CD4-positive, alpha-beta T cell treated with Interleukin-12 subunit alpha and Interleukin-12 subunit beta, for 1 hour (primary cell): ENCODE data around the gene PDGFB.

Source experiments
- DNase-seq: peaks from one replicate; pipeline ENCODE4 v3.0.0-alpha.2; 2020

Gene PDGFB

GRCh38 chr22:39244496-39245129 lies at the start of gene PDGFB:
TSS of gene PDGFB (minus strand) at chr22:39244982. CDS start at chr22:39243963, 1,019 bp downstream.
- peak; percentile 15 for DNase-seq

- DNase-seq = no peak
These were observed 49.1 kb upstream of the PDGFB start for GRCh38 chr22:39293766-39294368.

- no peak for DNase-seq
These were observed 47.8 kb upstream of the PDGFB start for GRCh38 chr22:39292561-39293074.

DNA sequence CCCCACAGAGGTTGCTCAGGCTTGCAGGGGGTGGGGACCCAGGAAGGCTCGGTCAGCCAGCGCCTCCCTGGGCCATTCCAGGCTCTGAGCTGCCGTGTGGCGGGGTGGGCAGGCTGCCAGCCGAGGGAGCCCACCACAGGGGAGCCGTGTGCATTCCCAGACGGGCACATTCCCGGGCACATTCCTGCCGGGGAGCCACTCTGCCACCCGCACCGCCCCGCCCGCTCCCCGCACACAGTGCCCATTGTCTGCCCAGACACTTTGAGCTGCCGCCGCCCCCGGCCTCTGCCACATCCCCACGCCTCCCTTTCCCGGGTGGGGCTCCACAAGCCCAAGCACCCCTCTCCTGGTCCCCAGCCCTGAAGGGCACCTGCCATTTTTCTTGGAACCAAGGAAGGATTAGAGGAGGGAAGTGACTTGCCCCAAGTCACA lies 47.3 kb upstream of the PDGFB start:
- no peak for DNase-seq

DNA sequence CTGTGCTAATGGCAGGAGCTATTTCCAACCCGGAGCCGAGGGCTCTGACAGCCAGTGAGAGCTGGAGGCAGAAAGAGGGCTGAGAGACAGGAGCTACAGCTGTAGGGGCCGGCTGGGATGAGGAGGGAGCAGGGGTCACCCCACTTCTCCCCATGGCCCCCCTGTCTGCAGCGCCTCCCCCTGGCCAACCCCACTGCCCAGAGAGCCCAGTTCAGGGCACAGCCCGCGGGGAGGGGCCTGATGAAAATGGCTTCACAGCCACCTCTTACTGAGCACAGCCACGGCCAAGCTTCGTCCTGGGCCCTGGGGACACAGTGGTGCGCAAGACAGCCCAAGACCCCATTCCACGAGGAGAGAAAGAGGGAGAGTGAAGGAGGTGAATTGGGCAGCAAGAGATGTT lies 46.7 kb upstream of the PDGFB start:
- no peak for DNase-seq

DNA sequence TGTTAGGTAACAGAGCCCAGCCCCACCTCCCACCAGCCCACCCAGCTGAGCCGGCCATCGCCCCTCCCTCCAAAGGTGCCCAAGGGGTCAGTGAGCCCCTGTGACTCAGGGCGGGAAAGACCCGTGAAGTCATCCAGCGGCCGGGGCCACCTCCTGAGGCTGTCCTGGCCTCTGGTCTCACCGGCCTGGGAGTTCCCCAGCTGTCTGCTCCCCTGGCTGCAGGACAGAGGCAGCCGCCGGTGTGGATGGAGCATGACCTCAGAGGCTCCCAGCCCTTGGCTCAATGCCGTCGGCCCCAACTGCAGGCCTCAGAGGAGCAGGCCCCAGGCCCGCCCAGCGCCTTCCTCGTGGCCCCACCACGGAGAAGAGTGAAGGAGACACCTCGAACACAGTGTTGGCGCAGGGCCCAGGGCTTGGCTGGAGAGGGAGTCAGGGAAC lies 46.0 kb upstream of the PDGFB start:
- DNase-seq = no peak

DNA sequence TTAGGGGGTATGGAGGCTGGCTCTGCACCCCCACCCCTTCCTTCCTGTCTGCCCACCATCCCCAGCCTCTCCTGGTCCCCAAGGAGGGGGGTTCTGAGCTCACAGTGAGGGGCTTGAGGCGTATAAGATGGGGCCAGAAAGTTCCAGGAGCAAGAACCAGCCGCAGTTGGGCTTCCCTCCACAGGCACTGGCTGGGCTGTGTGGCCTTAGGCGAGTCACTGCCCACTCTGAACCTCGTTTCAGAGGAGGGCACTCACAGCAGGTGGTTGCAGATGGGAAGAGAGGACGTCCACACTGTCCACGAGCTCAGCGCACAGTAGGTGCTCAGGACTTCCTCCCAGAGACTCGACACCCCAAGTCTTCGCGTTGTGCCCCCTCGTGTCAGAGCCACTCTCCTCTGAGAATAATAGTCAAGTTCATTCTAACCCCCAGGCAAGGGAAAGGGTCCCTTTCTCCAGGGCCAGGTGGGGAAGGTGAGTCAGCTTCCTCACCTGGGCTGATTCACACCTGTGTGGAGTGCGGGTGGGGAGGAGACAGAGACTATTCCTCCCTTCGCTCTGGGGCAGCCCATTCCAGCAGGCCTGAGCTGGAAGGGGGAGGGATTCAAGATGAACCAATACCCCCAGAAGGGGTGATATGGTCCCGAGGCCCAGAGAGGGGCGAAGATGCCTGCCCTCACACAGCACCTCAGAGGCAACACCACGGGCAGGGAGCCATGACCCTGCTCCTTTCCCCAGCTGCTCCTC lies 45.4 kb upstream of the PDGFB start:
- no peak for DNase-seq

DNA sequence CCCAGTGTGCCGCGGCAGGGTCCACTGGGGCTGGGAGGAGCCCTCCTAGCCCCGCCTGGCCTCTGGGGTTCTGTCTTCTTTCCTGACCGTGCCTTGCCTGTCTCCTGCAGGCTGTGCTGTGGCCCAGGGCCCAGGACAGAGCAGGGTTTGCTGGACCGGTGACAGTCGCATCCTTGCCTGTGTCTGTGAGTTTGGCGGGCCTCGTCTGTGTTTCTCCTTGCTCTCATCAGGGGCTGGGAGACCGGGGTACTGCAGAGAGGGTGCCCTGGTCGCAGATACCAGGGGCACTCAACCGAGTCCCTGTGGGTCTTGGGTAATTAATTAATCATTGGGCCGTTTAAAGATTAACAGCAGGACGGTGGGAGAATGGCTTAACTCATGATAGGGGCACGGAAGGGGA lies 44.8 kb upstream of the PDGFB start:
- no peak for DNase-seq

DNA sequence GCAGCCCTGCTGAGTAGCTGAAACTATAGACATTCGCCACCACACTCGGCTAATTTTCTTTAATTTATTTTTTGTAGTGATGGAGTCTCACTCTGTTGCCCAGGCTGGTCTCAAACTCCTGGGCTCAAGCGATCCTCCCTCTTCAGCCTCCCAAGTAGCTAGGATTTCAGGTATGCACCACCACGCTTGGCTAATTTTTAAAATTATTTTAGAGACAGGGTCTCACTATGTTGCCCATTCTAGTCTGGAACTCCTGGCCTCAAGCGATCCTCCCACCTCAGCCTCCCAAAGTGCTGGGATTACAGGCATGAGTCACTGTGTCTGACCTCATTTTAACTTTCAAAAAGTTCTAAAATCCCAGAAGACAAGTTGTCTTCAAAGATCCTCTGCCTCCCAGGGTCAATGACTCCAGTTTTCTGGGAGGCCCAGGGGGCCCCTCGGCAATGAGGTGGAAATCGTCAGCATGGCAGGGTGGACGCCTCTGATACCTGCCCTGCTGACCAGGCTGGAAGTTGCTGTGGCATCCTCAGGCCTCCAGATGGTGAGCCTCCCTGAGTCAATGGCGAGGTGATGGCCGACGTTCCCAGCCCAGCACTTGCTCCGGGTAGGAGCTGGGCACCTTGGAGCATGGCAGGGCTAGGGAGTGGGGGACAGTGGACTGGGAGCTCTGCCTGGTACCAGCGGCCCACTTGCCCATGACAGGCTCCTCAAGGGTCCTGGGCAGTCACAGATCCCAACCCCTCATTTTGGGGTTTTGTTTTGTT lies 43.5 kb upstream of the PDGFB start:
- no peak for DNase-seq

DNA sequence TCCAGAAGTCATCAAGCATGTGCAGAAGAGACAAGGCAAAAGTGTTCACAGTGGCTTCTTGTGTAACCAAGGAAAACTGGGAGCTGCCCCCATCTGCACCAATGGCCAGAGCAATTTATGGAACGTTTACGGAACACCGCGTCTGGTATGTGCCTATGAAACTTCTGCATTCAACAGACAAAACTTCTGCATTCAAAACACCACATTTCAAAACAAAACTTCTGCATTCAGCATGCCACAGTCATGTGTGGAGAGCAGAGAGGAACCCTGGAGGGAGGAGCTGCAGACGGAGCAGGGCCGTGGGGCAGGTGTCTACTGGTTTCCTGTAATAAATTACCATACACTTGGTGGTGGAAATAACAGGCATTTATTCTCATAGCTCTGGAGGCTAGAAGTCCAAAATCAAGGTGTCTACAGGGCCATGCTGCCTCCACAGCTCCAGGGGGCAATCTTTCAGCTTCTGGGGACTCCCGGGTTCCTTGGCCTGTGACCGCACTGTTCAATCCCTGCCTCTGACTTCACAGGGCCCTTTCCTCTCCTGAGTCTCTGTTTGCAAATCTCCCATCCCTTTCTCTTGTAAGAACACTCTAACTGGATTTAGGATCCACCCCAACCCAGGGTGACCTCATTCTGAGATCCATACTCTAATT lies 42.4 kb upstream of the PDGFB start:
- no peak for DNase-seq

- DNase-seq = no peak
These were observed 40.2 kb upstream of the PDGFB start for GRCh38 chr22:39284983-39285382.

DNA sequence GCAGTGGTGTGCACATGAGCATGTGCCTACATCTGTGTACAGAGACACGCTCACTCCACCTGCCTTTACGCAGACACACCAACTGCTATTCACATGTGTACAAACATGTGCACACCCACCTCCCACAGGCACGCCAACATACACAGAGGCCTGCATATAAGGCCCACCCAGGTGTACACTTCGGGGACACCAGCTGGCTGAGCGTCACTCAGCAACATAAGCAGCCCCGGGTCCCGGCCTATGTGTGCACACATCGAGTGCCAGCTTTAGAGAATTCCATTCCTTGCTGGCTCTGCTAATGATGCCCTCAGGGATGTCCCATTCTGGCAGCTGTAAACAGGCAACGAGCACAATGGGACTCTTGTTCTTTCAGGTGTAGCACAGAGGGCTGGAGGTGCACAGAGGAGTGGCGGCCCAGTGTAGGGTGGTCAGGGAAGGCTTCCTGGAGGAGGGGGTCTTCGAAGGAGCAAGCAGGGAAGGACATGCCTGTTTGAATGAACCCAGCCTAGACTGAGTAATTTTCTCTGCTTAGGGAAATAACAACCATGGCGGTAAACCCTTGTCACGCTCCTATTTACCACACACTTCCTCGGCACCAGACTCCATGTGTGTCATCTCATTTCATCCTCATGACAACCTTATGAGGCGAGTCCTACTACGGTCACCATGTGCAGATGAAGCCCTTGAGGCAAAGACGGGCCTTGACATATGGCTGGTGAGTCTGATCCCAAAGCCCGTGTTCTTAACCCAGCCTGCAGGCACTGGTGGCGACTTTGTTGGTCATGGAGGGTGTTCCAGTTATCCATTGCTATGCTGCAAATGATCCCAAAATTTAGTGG lies 39.6 kb upstream of the PDGFB start:
- DNase-seq = no peak

GRCh38 chr22:39283322-39284141 lies 38.8 kb upstream of the PDGFB start:
- DNase-seq = no peak

DNA sequence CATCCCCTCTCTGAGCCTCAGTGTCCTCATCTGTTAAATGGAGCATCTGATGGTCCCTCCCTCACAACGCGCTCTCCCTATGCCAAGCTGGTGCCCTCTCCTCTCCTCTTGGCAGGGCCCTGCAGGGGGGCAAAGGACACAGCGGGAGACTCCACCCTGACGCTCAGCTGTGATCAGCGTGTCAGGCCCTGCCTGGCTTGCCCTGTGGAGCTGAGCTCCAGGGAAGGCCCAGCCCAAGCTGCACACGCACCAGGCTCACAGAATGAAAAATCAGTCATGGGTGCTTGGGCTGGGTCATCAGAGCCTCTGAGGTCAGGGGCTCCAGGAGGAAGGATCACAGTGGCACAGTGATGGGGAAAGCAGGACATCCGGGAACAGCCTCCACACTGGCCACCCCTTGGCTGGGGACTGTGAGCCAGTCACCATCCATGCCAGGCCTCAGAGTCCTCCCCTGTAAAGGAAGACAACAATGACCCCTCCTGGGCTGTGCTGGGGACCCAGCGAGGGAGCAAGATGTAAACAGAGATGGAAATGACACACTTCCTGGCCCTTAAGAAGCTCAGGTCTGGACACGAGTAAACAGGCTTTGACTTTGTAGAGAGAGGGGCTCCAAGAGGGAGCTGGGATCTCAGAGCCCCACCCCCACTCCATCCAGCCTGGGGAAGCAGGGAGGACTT lies 38.0 kb upstream of the PDGFB start:
- DNase-seq = no peak

GRCh38 chr22:39281126-39281525 lies 36.3 kb upstream of the PDGFB start:
- no peak for DNase-seq

DNA sequence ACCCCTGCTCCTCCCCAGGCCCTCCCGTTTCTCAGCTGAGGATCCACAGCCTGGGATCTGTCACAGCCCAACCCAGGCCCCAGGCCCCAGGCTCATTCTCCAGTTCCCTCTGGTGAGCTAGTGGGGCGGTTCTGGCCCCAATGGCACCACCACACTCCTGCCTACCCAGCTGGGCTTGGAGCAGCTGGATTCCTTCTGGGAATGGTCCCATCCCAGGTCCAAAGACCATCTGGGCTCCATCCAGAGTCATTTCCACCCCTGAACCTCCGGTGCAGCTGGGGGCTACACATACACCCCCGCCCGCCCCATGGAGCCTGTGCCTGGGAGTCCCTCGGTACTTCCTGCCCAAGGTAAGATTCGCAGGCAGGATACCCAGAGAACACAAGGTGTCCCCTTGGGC lies 35.5 kb upstream of the PDGFB start:
- no peak for DNase-seq

GRCh38 chr22:39279170-39279850 lies 34.5 kb upstream of the PDGFB start:
- no peak for DNase-seq

GRCh38 chr22:39278040-39278439 lies 33.3 kb upstream of the PDGFB start:
- DNase-seq = no peak

- no peak for DNase-seq
These were observed 32.4 kb upstream of the PDGFB start for GRCh38 chr22:39277142-39277607.
